Mesendoderm (in vitro differentiated cells): Measurements from ENCODE around the gene BCL10.

Experiments
- DNase-seq: peaks from one replicate; pipeline ENCODE4 v3.0.0; 2013
- H2AK5ac ChIP-seq: 2 replicates; pipeline ENCODE4 v1.6.1; 2013; ENCODE audit warnings: low read length, inconsistent platforms
- H2BK120ac ChIP-seq: 2 replicates; pipeline ENCODE4 v1.6.1; 2013; ENCODE audit warnings: low read depth, mild to moderate bottlenecking, low read length, moderate library complexity, mixed read lengths
- H2BK15ac ChIP-seq: replicated peaks from 2 replicates; pipeline ENCODE4 v1.6.1; 2013; ENCODE audit warnings: low read depth, mild to moderate bottlenecking, moderate library complexity
- H2BK5ac ChIP-seq: 2 replicates; pipeline ENCODE4 v1.6.1; 2013; ENCODE audit warnings: low read length, inconsistent platforms
- H3K18ac ChIP-seq: 2 replicates; pipeline ENCODE4 v1.6.1; 2013; ENCODE audit warnings: mild to moderate bottlenecking, low read length, mixed read lengths
- H3K23ac ChIP-seq: one replicate; pipeline ENCODE4 v1.6.1; 2013; ENCODE audit warnings: low read length
- H3K27ac ChIP-seq: 2 replicates; pipeline ENCODE4 v1.5.1; 2013; ENCODE audit warnings: low read depth, mild to moderate bottlenecking, inconsistent platforms, low read length, moderate library complexity
- H3K27me3 ChIP-seq: 2 replicates; pipeline ENCODE4 v1.6.1; 2013; ENCODE audit warnings: low read length, control low read depth, mild to moderate bottlenecking, inconsistent platforms; ENCODE audit not compliant: insufficient read depth, poor library complexity
- H3K36me3 ChIP-seq: 2 replicates; pipeline ENCODE4 v1.6.1; 2013; ENCODE audit warnings: low read length, inconsistent platforms; ENCODE audit not compliant: control insufficient read depth, insufficient read depth
- H3K4ac ChIP-seq: one replicate; pipeline ENCODE4 v1.6.1; 2013; ENCODE audit warnings: low read depth, mild to moderate bottlenecking, low read length, moderate library complexity
- H3K4me1 ChIP-seq: 2 replicates; pipeline ENCODE4 v1.6.1; 2013; ENCODE audit warnings: low read depth, low read length, inconsistent platforms; ENCODE audit not compliant: control insufficient read depth
- H3K4me2 ChIP-seq: 2 replicates; pipeline ENCODE4 v1.6.1; 2013; ENCODE audit warnings: low read length
- H3K4me3 ChIP-seq: 2 replicates; pipeline ENCODE4 v1.5.1; 2013; ENCODE audit warnings: mild to moderate bottlenecking, low read length
- H3K56ac ChIP-seq: one replicate; pipeline ENCODE4 v1.6.1; 2013; ENCODE audit warnings: low read length
- H3K79me1 ChIP-seq: 2 replicates; pipeline ENCODE4 v1.6.1; 2013; ENCODE audit warnings: low read length, inconsistent platforms
- H3K79me2 ChIP-seq: 2 replicates; pipeline ENCODE4 v1.6.1; 2013; ENCODE audit warnings: mild to moderate bottlenecking, low read length; ENCODE audit not compliant: control insufficient read depth, insufficient read depth
- H3K9ac ChIP-seq: 2 replicates; pipeline ENCODE4 v1.6.1; 2013; ENCODE audit warnings: low read length, inconsistent platforms
- H4K5ac ChIP-seq: one replicate; pipeline ENCODE4 v1.6.1; 2013; ENCODE audit warnings: low read length
- H4K8ac ChIP-seq: one replicate; pipeline ENCODE4 v1.6.1; 2013; ENCODE audit warnings: low read depth, mild to moderate bottlenecking, control low read depth, low read length, moderate library complexity
- WGBS: extraction: QIAGEN DNeasy Blood & Tissue Kit; methylation state at CpG from one replicate; pipeline ENCODE4 v1.1.7; 2013; ENCODE audit warnings: low lambda C conversion rate, missing lambda C conversion rate; ENCODE audit not compliant: insufficient coverage; ENCODE audit errors: extremely low coverage; 5-methylcytosine and 5-hydroxymethylcytosine counted together

Gene BCL10

DNA sequence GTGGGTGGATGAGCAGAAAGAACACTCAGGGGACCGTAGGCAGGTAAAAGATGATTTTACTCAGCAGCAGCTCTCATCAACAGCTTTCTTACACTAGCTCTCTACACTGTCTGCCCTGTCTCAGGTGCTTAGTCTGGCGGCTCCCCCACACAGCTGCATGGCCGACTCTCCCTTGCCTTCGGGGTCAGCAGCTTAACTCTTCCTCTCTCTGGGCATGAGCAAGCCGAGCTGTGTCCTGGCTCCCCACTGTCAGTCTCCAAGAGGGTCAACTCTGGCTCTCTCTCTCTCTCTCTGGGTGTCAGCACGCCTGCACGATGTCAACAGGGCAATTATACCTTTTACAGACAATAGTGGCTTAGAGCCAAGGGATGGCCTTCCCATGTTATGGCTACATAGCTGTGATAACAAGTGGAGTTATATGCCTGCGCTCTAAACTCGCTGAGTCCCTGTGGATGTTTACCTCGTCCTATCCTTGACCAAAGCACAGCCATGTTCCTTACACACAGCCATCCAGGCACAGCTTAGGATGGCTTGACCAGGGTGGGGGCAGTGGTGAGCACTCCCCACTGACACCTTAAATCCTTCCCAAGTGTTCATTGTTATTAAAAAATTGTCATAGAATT is 3.1 kb upstream of the BCL10 start:
- H3K4me2 ChIP-seq = no peak overlapping the region
- H3K4me3 ChIP-seq = no peak overlapping the region
- no peaks in the 10 kb centered on the region for H3K4me1 ChIP-seq
- H2BK15ac ChIP-seq = no peak overlapping the region
- no peak overlapping the region for H3K56ac ChIP-seq
- no peaks in the 10 kb centered on the region for H3K36me3 ChIP-seq
- peaks cover 12% of the 10 kb centered on the region for H3K79me2 ChIP-seq
- H4K5ac ChIP-seq = no peak overlapping the region
- no peaks in the 10 kb centered on the region for H3K27me3 ChIP-seq
- H3K27ac ChIP-seq = no peak overlapping the region
- H3K18ac ChIP-seq = no peak overlapping the region
- no peak overlapping the region for H2BK5ac ChIP-seq
- H4K8ac ChIP-seq = no peak overlapping the region
- peaks cover 6% of the 10 kb centered on the region for H3K79me1 ChIP-seq
- no peak overlapping the region for H3K23ac ChIP-seq
- WGBS = no CpG with 5 or more reads among the region's 10 CpGs
- H2BK120ac ChIP-seq = no peak overlapping the region
- H3K9ac ChIP-seq = no peak overlapping the region
- DNase-seq = no peak
- no peak overlapping the region for H2AK5ac ChIP-seq
- no peak overlapping the region for H3K4ac ChIP-seq

DNA sequence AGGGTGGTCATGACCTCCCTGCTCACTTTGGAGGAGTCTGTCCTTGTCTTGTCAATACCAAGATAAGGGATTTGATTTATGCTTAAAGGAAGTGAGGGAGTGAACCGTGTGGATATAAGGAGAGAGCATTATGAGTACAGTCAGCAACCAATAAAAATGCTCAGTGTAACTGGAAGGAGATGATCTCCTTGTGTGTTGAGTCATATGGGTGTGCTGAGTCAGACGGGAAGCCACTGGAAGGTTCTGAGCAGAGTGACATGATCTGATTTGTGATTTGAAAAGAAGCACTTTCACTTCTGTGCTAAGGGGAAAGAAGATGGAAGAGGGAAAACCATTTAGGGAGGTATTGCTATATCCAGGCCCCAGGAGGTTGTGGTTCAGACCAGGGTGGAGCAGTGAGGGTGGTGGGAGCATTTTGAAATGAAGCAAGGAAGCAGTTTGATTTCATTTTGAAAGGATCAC is 2.5 kb upstream of the BCL10 start:
- no peaks in the 10 kb centered on the region for H3K4me1 ChIP-seq
- no CpG with 5 or more reads among the region's 2 CpGs for WGBS
- no peak overlapping the region for H3K27ac ChIP-seq
- no peak overlapping the region for H4K8ac ChIP-seq
- H3K4me3 ChIP-seq = no peak overlapping the region
- peaks cover 6% of the 10 kb centered on the region for H3K79me1 ChIP-seq
- no peak overlapping the region for H3K9ac ChIP-seq
- H2BK15ac ChIP-seq = no peak overlapping the region
- H3K36me3 ChIP-seq = no peaks in the 10 kb centered on the region
- H2BK5ac ChIP-seq = no peak overlapping the region
- no peak overlapping the region for H3K4me2 ChIP-seq
- no peak overlapping the region for H4K5ac ChIP-seq
- no peak overlapping the region for H3K18ac ChIP-seq
- DNase-seq = peak; percentile 26
- no peak overlapping the region for H2AK5ac ChIP-seq
- no peak overlapping the region for H2BK120ac ChIP-seq
- no peaks in the 10 kb centered on the region for H3K27me3 ChIP-seq
- H3K23ac ChIP-seq = no peak overlapping the region
- H3K79me2 ChIP-seq = peaks cover 13% of the 10 kb centered on the region
- no peak overlapping the region for H3K56ac ChIP-seq
- H3K4ac ChIP-seq = no peak overlapping the region

GRCh38 chr1:85277802-85278201 is 1.4 kb upstream of the BCL10 start:
- Histone ChIP-seq H2BK120ac (no peak overlapping the region), H3K9ac (no peak overlapping the region), H3K4me1 (no peaks in the 10 kb centered on the region), H2BK5ac (no peak overlapping the region), H3K27ac (no peak overlapping the region), H3K23ac (no peak overlapping the region), H3K36me3 (no peaks in the 10 kb centered on the region), H4K5ac (no peak overlapping the region), H3K79me1 (peaks cover 11% of the 10 kb centered on the region), H2AK5ac (no peak overlapping the region), H3K27me3 (no peaks in the 10 kb centered on the region), H3K4ac (no peak overlapping the region), H3K4me3 (no peak overlapping the region), H2BK15ac (no peak overlapping the region), H4K8ac (no peak overlapping the region), H3K56ac (no peak overlapping the region), H3K18ac (no peak overlapping the region), H3K4me2 (no peak overlapping the region), H3K79me2 (peaks cover 18% of the 10 kb centered on the region)
- WGBS = no CpG with 5 or more reads among the region's 4 CpGs
- no peak for DNase-seq

GRCh38 chr1:85276978-85277639 is 677 bp upstream of the BCL10 start:
- H2BK5ac ChIP-seq = no peak overlapping the region
- H3K18ac ChIP-seq = no peak overlapping the region
- peak overlapping the region; percentile 80 for H3K56ac ChIP-seq
- H2AK5ac ChIP-seq = no peak overlapping the region
- no peak overlapping the region for H4K5ac ChIP-seq
- peak overlapping the region; percentile 61 for H3K4me2 ChIP-seq
- no peaks in the 10 kb centered on the region for H3K27me3 ChIP-seq
- H3K4me1 ChIP-seq = no peaks in the 10 kb centered on the region
- H3K79me1 ChIP-seq = peaks cover 11% of the 10 kb centered on the region
- H3K9ac ChIP-seq = peak overlapping the region; percentile 72
- H4K8ac ChIP-seq = no peak overlapping the region
- no peak for DNase-seq
- WGBS = no CpG with 5 or more reads among the region's 11 CpGs
- H2BK15ac ChIP-seq = no peak overlapping the region
- peak overlapping the region; percentile 44 for H3K4me3 ChIP-seq
- H3K79me2 ChIP-seq = peaks cover 19% of the 10 kb centered on the region
- H3K27ac ChIP-seq = peak overlapping the region; percentile 17
- no peak overlapping the region for H3K23ac ChIP-seq
- H3K36me3 ChIP-seq = no peaks in the 10 kb centered on the region
- H2BK120ac ChIP-seq = no peak overlapping the region
- no peak overlapping the region for H3K4ac ChIP-seq

- no peak overlapping the region for H2BK120ac ChIP-seq
- WGBS = no CpG with 5 or more reads among the region's 13 CpGs
- no peak overlapping the region for H2BK15ac ChIP-seq
- no peak overlapping the region for H4K8ac ChIP-seq
- no peaks in the 10 kb centered on the region for H3K27me3 ChIP-seq
- peaks cover 11% of the 10 kb centered on the region for H3K79me1 ChIP-seq
- H3K27ac ChIP-seq = peak overlapping the region; percentile 76
- H3K4me3 ChIP-seq = peak overlapping the region; percentile 79
- no peak overlapping the region for H3K23ac ChIP-seq
- DNase-seq = no peak
- no peak overlapping the region for H2AK5ac ChIP-seq
- peak overlapping the region; percentile 83 for H3K4me2 ChIP-seq
- H3K56ac ChIP-seq = peak overlapping the region; percentile 94
- no peak overlapping the region for H4K5ac ChIP-seq
- no peak overlapping the region for H2BK5ac ChIP-seq
- H3K79me2 ChIP-seq = peaks cover 19% of the 10 kb centered on the region
- H3K4ac ChIP-seq = no peak overlapping the region
- H3K18ac ChIP-seq = peak overlapping the region; percentile 10
- no peaks in the 10 kb centered on the region for H3K4me1 ChIP-seq
- H3K36me3 ChIP-seq = no peaks in the 10 kb centered on the region
- H3K9ac ChIP-seq = peak overlapping the region; percentile 83
These were observed 674 bp downstream of the BCL10 start for GRCh38 chr1:85275701-85276214.
